HG03432 (cell line): ENCODE measurements around the gene TEPSIN.

Experiments used
- ATAC-seq: cut with Tn5 transposase; IDR thresholded peaks from one replicate; pipeline ENCODE4 v1.9.1; 2021; ENCODE audit warnings: mild to moderate bottlenecking, moderate library complexity; ENCODE audit not compliant: unreplicated experiment

The TEPSIN gene

GRCh38 chr17:81270279-81270678, 31.4 kb upstream of the TEPSIN start:
- no peak for ATAC-seq

- ATAC-seq: no peak
Measured at GRCh38 chr17:81267390-81268067, 28.7 kb upstream of the TEPSIN start.

GRCh38 chr17:81265576-81265975, 26.7 kb upstream of the TEPSIN start:
- ATAC-seq: no peak

GRCh38 chr17:81264640-81265039, 25.8 kb upstream of the TEPSIN start:
- ATAC-seq: no peak

- no peak for ATAC-seq
Measured at GRCh38 chr17:81263371-81264181, 24.7 kb upstream of the TEPSIN start.

GRCh38 chr17:81261582-81262336, 22.9 kb upstream of the TEPSIN start:
- ATAC-seq: no peak

GRCh38 chr17:81261096-81261495, 22.2 kb upstream of the TEPSIN start:
- ATAC-seq: no peak

GRCh38 chr17:81260641-81261040, 21.8 kb upstream of the TEPSIN start:
- ATAC-seq: no peak

- ATAC-seq: no peak
Measured at GRCh38 chr17:81260171-81260570, 21.3 kb upstream of the TEPSIN start.

- no peak for ATAC-seq
Measured at GRCh38 chr17:81259058-81259605, 20.3 kb upstream of the TEPSIN start.

GRCh38 chr17:81258292-81258691, 19.4 kb upstream of the TEPSIN start:
- ATAC-seq: no peak

GRCh38 chr17:81257533-81257932, 18.7 kb upstream of the TEPSIN start:
- no peak for ATAC-seq

- ATAC-seq: no peak
Measured at GRCh38 chr17:81256616-81257015, 17.8 kb upstream of the TEPSIN start.

- ATAC-seq: no peak
Measured at GRCh38 chr17:81254955-81255717, 16.3 kb upstream of the TEPSIN start.

GRCh38 chr17:81253358-81254131, 14.7 kb upstream of the TEPSIN start:
- no peak for ATAC-seq

GRCh38 chr17:81252987-81253329, 14.1 kb upstream of the TEPSIN start:
- ATAC-seq: no peak

GRCh38 chr17:81252326-81252986, 13.6 kb upstream of the TEPSIN start:
- no peak for ATAC-seq

GRCh38 chr17:81251709-81252301, 12.9 kb upstream of the TEPSIN start:
- no peak for ATAC-seq

- ATAC-seq: no peak
Measured at GRCh38 chr17:81251094-81251708, 12.3 kb upstream of the TEPSIN start.
